H1 (cell line): ENCODE results near the gene TNFAIP1. TPM values are rescaled to one million over a fixed set of nuclear protein-coding genes. Genes with fewer than 3 reads are reported as not detected.
A peak's percentile ranks its signal among the peaks of the same experiment; 100 is the strongest.

Experiments
- CTCF ChIA-PET: fragments of 300-600 bp; sonication (Branson Sonifier 250); formaldehyde crosslinking; loops from one replicate; lab custom pipeline; 2021; ENCODE audit not compliant: partially characterized antibody; lab: Charles Lee
- POLR2A ChIA-PET: fragments of 300-600 bp; sonication (Branson Sonifier 250); formaldehyde crosslinking; loops from one replicate; lab custom pipeline; 2021; ENCODE audit warnings: inconsistent platforms; ENCODE audit not compliant: partially characterized antibody; lab: Charles Lee
- DNase-seq, 2 experiments: peaks; one replicate each; pipeline versions ENCODE4 v3.0.0 to v3.0.0-alpha.2; 2010 to 2022; ENCODE audit warnings: low spot score in 2 of 2, low read depth in 1 of 2, mixed read lengths in 1 of 2
- FAIRE-seq: peaks from 2 replicates; lab custom pipeline; 2011; peaks lifted over from hg19 to GRCh38; lab: Jason Lieb, UNC
- H2AFZ ChIP-seq: 2 replicates; pipeline ENCODE4 v1.8.1; 2012; ENCODE audit warnings: low read length, inconsistent platforms
- H2AK5ac ChIP-seq: 2 replicates; pipeline ENCODE4 v1.6.1; 2013; ENCODE audit warnings: low read depth, low read length
- H2BK120ac ChIP-seq: replicated peaks from 2 replicates; pipeline ENCODE3; 2013; ENCODE audit warnings: low read depth, low read length, inconsistent platforms
- H2BK12ac ChIP-seq: 2 replicates; pipeline ENCODE4 v1.6.1; 2013; ENCODE audit warnings: low read depth, low read length
- H2BK15ac ChIP-seq: 2 replicates; pipeline ENCODE4 v1.6.1; 2013; ENCODE audit warnings: low read length
- H2BK20ac ChIP-seq: 2 replicates; pipeline ENCODE4 v1.6.1; 2013; ENCODE audit warnings: low read length
- H2BK5ac ChIP-seq: 2 replicates; pipeline ENCODE4 v1.6.1; 2013; ENCODE audit warnings: low read depth, low read length
- H3K14ac ChIP-seq: 2 replicates; pipeline ENCODE4 v1.6.1; 2013; ENCODE audit warnings: inconsistent platforms; ENCODE audit not compliant: insufficient read length
- H3K18ac ChIP-seq: 2 replicates; pipeline ENCODE4 v1.6.1; 2013; ENCODE audit warnings: low read length; ENCODE audit errors: extremely low read depth
- H3K23ac ChIP-seq: 2 replicates; pipeline ENCODE4 v1.6.1; 2013; ENCODE audit warnings: inconsistent platforms; ENCODE audit not compliant: insufficient read length
- H3K23me2 ChIP-seq: 2 replicates; pipeline ENCODE4 v1.6.1; 2013; ENCODE audit warnings: low read depth, low read length
- H3K27ac ChIP-seq: 2 replicates; pipeline ENCODE4 v1.6.1; 2011; ENCODE audit warnings: low read depth, low read length, inconsistent platforms
- H3K27me3 ChIP-seq, 4 experiments: replicated peaks in 1 of 4; 1 replicate in 1 of 4; 2 replicates in 3 of 4; pipeline versions ENCODE4 v1.6.1 to v1.8.1; 2011 to 2013; ENCODE audit warnings: low read length in 3 of 4, mild to moderate bottlenecking in 3 of 4, inconsistent platforms in 2 of 4, mixed read lengths in 2 of 4, moderate library complexity in 1 of 4; ENCODE audit not compliant: control insufficient read depth in 3 of 4, insufficient read depth in 3 of 4; ENCODE audit errors: extremely low read depth in 1 of 4
- H3K36me3 ChIP-seq, 4 experiments: 2 replicates each; pipeline versions ENCODE4 v1.6.1 to v1.8.1; 2011 to 2013; ENCODE audit warnings: mild to moderate bottlenecking in 4 of 4, low read length in 3 of 4, moderate library complexity in 2 of 4, control low read depth in 1 of 4, inconsistent platforms in 1 of 4; ENCODE audit not compliant: insufficient read depth in 4 of 4, control insufficient read depth in 2 of 4
- H3K4ac ChIP-seq: replicated peaks from 2 replicates; pipeline ENCODE3; 2013; ENCODE audit warnings: low read length, low read depth, mixed read lengths, inconsistent platforms; ENCODE audit not compliant: insufficient read length
- H3K4me1 ChIP-seq, 4 experiments: replicated peaks in 1 of 4; 1 replicate in 1 of 4; 2 replicates in 3 of 4; pipeline versions ENCODE4 v1.6.1 to v1.8.1; 2011 to 2013; ENCODE audit warnings: low read length in 3 of 4, inconsistent platforms in 2 of 4, mixed read lengths in 1 of 4; ENCODE audit not compliant: insufficient read depth in 4 of 4, control insufficient read depth in 3 of 4
- H3K4me2 ChIP-seq, 2 experiments: 2 replicates each; pipeline versions ENCODE4 v1.6.1 to v1.8.1; 2011 to 2013; ENCODE audit warnings: low read depth in 2 of 2, low read length in 2 of 2, control low read depth in 1 of 2, inconsistent platforms in 1 of 2, mild to moderate bottlenecking in 1 of 2; ENCODE audit not compliant: insufficient read depth in 1 of 2
- H3K4me3 ChIP-seq, 4 experiments: fragments of 200-600, 300-600 bp in 1 of 4; sonication (generic), shearing (Covaris generic), sonication (Bioruptor Twin) in 1 of 4; 2 replicates each; pipeline versions ENCODE4 v1.5.1 to v1.8.1; 2011 to 2016; ENCODE audit warnings: low read length in 4 of 4, low read depth in 3 of 4, control low read depth in 2 of 4, inconsistent platforms in 2 of 4, mild to moderate bottlenecking in 2 of 4, mixed read lengths in 1 of 4, moderate library complexity in 1 of 4; ENCODE audit not compliant: insufficient read depth in 2 of 4; ENCODE audit errors: extremely low read depth in 1 of 4
- H3K56ac ChIP-seq: replicated peaks from 2 replicates; pipeline ENCODE3; 2013; ENCODE audit warnings: low read depth, mild to moderate bottlenecking, mixed read lengths, low read length, inconsistent platforms; ENCODE audit not compliant: insufficient read length
- H3K79me1 ChIP-seq: 2 replicates; pipeline ENCODE4 v1.6.1; 2013; ENCODE audit warnings: low read depth, low read length, control low read depth
- H3K79me2 ChIP-seq, 2 experiments: 2 replicates each; pipeline versions ENCODE4 v1.6.1 to v1.8.1; 2012 to 2013; ENCODE audit warnings: low read length in 2 of 2, mild to moderate bottlenecking in 2 of 2, inconsistent platforms in 1 of 2; ENCODE audit not compliant: insufficient read depth in 2 of 2, control insufficient read depth in 1 of 2
- H3K9ac ChIP-seq, 4 experiments: replicated peaks in 1 of 4; 1 replicate in 1 of 4; 2 replicates in 3 of 4; pipeline versions ENCODE4 v1.6.1 to v1.8.1; 2011 to 2013; ENCODE audit warnings: low read depth in 3 of 4, low read length in 3 of 4, control low read depth in 2 of 4, mild to moderate bottlenecking in 2 of 4, moderate library complexity in 2 of 4, inconsistent platforms in 1 of 4; ENCODE audit errors: extremely low read depth in 1 of 4
- H3K9me3 ChIP-seq, 2 experiments: 2 replicates each; pipeline versions ENCODE4 v1.6.1 to v1.8.1; 2012 to 2013; ENCODE audit warnings: mild to moderate bottlenecking in 2 of 2, moderate library complexity in 2 of 2, control low read depth in 1 of 2, inconsistent platforms in 1 of 2, low read depth in 1 of 2, low read length in 1 of 2, mixed read lengths in 1 of 2; ENCODE audit not compliant: insufficient read depth in 2 of 2
- H4K20me1 ChIP-seq, 2 experiments: replicated peaks in 1 of 2; 2 replicates each; pipeline versions ENCODE3 to v1.8.1; 2011 to 2013; ENCODE audit warnings: inconsistent platforms in 2 of 2, low read length in 2 of 2, mild to moderate bottlenecking in 1 of 2; ENCODE audit not compliant: insufficient read depth in 2 of 2, control insufficient read depth in 1 of 2
- H4K5ac ChIP-seq: 2 replicates; pipeline ENCODE4 v1.6.1; 2013; ENCODE audit warnings: low read length, low read depth, mixed read lengths, inconsistent platforms; ENCODE audit not compliant: insufficient read length
- H4K8ac ChIP-seq: 2 replicates; pipeline ENCODE4 v1.8.0; 2013; ENCODE audit warnings: mild to moderate bottlenecking, moderate library complexity, low read length, inconsistent platforms; ENCODE audit not compliant: insufficient read depth; ENCODE audit errors: extremely low read depth
- H4K91ac ChIP-seq: replicated peaks from 2 replicates; pipeline ENCODE3; 2013; ENCODE audit warnings: low read length, mixed read lengths, inconsistent platforms; ENCODE audit not compliant: insufficient read length
- E2F6 ChIP-seq: IDR thresholded peaks from 2 replicates; pipeline ENCODE4 v1.6.1; 2012; ENCODE audit warnings: inconsistent platforms
- KDM1A ChIP-seq: fragments of 200-600, 300-600 bp; sonication (generic); IDR thresholded peaks from 2 replicates; pipeline ENCODE4 v1.7.1; 2016; ENCODE audit warnings: mild to moderate bottlenecking, low read length, borderline replicate concordance
- KDM4A ChIP-seq: IDR thresholded peaks from one replicate; pipeline ENCODE4 v1.7.1; 2012; ENCODE audit warnings: low read depth, mild to moderate bottlenecking, moderate library complexity, low read length, inconsistent platforms; ENCODE audit not compliant: severe bottlenecking
- MAX ChIP-seq: IDR thresholded peaks from 2 replicates; pipeline ENCODE4 v1.6.1; 2012; ENCODE audit warnings: inconsistent platforms
- RNF2 ChIP-seq: fragments of 200-900, 300-1000 bp; sonication (generic); IDR thresholded peaks from 2 replicates; pipeline ENCODE4 v1.7.1; 2016; ENCODE audit warnings: borderline replicate concordance, low read depth, mild to moderate bottlenecking, antibody characterized with exemption, low read length; ENCODE audit not compliant: poor library complexity, severe bottlenecking; ENCODE audit errors: missing control alignments
- TBP ChIP-seq: IDR thresholded peaks from 2 replicates; pipeline ENCODE4 v1.6.1; 2011; ENCODE audit warnings: low read depth, low read length, improper control_type of control experiment
- WGBS, 2 experiments: shearing (Covaris generic) in 1 of 2; methylation state at CpG; one replicate each; pipeline versions ENCODE4 v1.1.6 to v1.1.7; 2013 to 2015; ENCODE audit warnings: low lambda C conversion rate in 2 of 2, mixed read lengths in 2 of 2, inconsistent platforms in 1 of 2, low coverage in 1 of 2, missing lambda C conversion rate in 1 of 2; ENCODE audit not compliant: insufficient replicate concordance in 2 of 2, insufficient coverage in 1 of 2, insufficient read length in 1 of 2; ENCODE audit errors: extremely low coverage in 1 of 2, missing lambda C conversion rate in 1 of 2; 5-methylcytosine and 5-hydroxymethylcytosine counted together
- polyA plus RNA-seq, 7 experiments: library from polyadenylated mRNA; depleted of rRNA in 3 of 7; stranded (reverse) in 5 of 7; unstranded in 2 of 7; fragments of >200 nt in 5 of 7; fragments of 200-250 nt in 2 of 7; gene quantifications; 1 replicate in 5 of 7; 2 replicates in 1 of 7; 4 replicates in 1 of 7; pipeline versions ENCODE4 v1.2.1 to v1.2.3, GENCODE V29; 2011 to 2013; ENCODE audit warnings: missing spikeins in 2 of 7, mixed read lengths in 2 of 7
- total RNA-seq: library from RNA; stranded (reverse); fragmentation: NEBNext Ultra II Directional; extraction: Animal tissue kit (Norgen Biotek cat#: 25700); gene quantifications from 2 replicates; pipeline ENCODE4 v1.2.1, GENCODE V29; 2021

TNFAIP1 gene
- total and polyA plus RNA-seq, 2 of the 8 experiments (the other 6 are each of a cell fraction or from before 2014, with no cell fraction given), result 16.9 to 19.5 TPM

GRCh38 chr17:28306954-28307401 is 28.6 kb upstream of the TNFAIP1 start:
- peak overlapping the region in 1 of 4 experiments; percentile 48; a peak in 2 of 8 replicates for H3K4me3 ChIP-seq
- H3K79me1 ChIP-seq, result no peaks in the 10 kb centered on the region
- no peaks in the 10 kb centered on the region for H3K4me1 ChIP-seq

More at GRCh38 chr17:28306954-28307401, 28.6 kb upstream of the TNFAIP1 start:
- Histone ChIP-seq H3K23me2 (no peaks in the 10 kb centered on the region), H4K91ac (no peak overlapping the region), H2BK5ac (peak overlapping the region; percentile 30; the same call in 1 of the 2 replicates), H3K18ac (peak overlapping the region; percentile 60), H2BK120ac (no peak overlapping the region), H2AK5ac (no peak overlapping the region), H3K36me3 (no peaks in the 10 kb centered on the region), H3K56ac (no peak overlapping the region), H3K23ac (no peak overlapping the region), H4K8ac (peak overlapping the region; percentile 81; the same call in 1 of the 2 replicates), H3K27ac (no peak overlapping the region), H3K4ac (no peak overlapping the region), H4K20me1 (no peaks in the 10 kb centered on the region), H3K9ac (no peak overlapping the region; a peak in 1 of 7 replicates), H4K5ac (no peak overlapping the region), H3K79me2 (no peaks in the 10 kb centered on the region), H3K4me2 (peak overlapping the region; percentile 17 to 43; a peak in 3 of 4 replicates), H2BK15ac (no peak overlapping the region), H3K14ac (no peak overlapping the region), H2AFZ (peak overlapping the region; percentile 84), H3K9me3 (no peaks in the 10 kb centered on the region), H2BK12ac (no peak overlapping the region), H2BK20ac (no peak overlapping the region), H3K27me3 (no peaks in the 10 kb centered on the region; a peak in 2 of 7 replicates)
- no peak for FAIRE-seq
- CTCF ChIA-PET, result no interaction called here
- WGBS, 2 experiments, result 50% methylated on average over 36 of the region's 38 CpGs; no CpG with 5 or more reads in 1 of the 2 experiments
- POLR2A ChIA-PET, result interaction anchor here (1.6 kb wide), 1 partner anchor 10 kb away, joined by 3 read pairs; no protein-coding TSS in a partner anchor
- DNase-seq, result peak; percentile 19 to 66
- TF ChIP-seq KDM4A (peak; percentile 50), E2F6 (peak; percentile 92), MAX (peak; percentile 87), TBP (no peak), RNF2 (peak; percentile 46), KDM1A (no peak)
